ENCODE results near the gene STPG3. TPM values are rescaled to one million over a fixed set of nuclear protein-coding genes. Genes with fewer than 3 reads are reported as not detected.
A peak's percentile ranks its signal among the peaks of the same experiment; 100 is the strongest.

STPG3 gene
- total RNA-seq, 1 experiment from 2014 or later = not detected

- H3K4me1 Mint-ChIP-seq (ENCODE audit: low read depth, unreplicated experiment) = no peaks in the 10 kb centered on the region
- DNase-seq = no peak
- BruUV-seq (replicated peaks) = no TSS peak
- H3K27ac Mint-ChIP-seq (ENCODE audit: unreplicated experiment) = no peak overlapping the region
- H3K27me3 Mint-ChIP-seq (ENCODE audit: unreplicated experiment) = no peaks in the 10 kb centered on the region
- no peak for TF ChIP-seq CTCF (IDR thresholded peaks at IDR 0.05; ENCODE audit: unreplicated experiment)
- H3K36me3 Mint-ChIP-seq (ENCODE audit: insufficient read depth, unreplicated experiment) = peaks cover 39% of the 10 kb centered on the region
- H3K4me3 Mint-ChIP-seq (ENCODE audit: low read depth, unreplicated experiment) = no peak overlapping the region
- intact Hi-C loops (cut with micrococcal nuclease; ENCODE audit: unreplicated experiment) = no loop called here
- CTCF ChIA-PET = no interaction called here
- H3K9me3 Mint-ChIP-seq (ENCODE audit: low read depth, unreplicated experiment) = no peaks in the 10 kb centered on the region
These were observed 1.7 kb downstream of the STPG3 start for GRCh38 chr9:137252555-137253506.

- intact Hi-C loops (cut with micrococcal nuclease; ENCODE audit: unreplicated experiment) = no loop called here
- DNase-seq = no peak
- no peak for TF ChIP-seq CTCF (IDR thresholded peaks at IDR 0.05; ENCODE audit: unreplicated experiment)
- no peaks in the 10 kb centered on the region for H3K9me3 Mint-ChIP-seq (ENCODE audit: low read depth, unreplicated experiment)
- CTCF ChIA-PET = interaction anchor here (0.7 to 1.2 kb wide), 4 partner anchors 12 to 33 kb away, joined by 3 to 4 read pairs (median 3); no protein-coding TSS in a partner anchor
- H3K4me3 Mint-ChIP-seq (ENCODE audit: low read depth, unreplicated experiment) = peak overlapping the region; percentile 80
- peak overlapping the region; percentile 66 for H3K27ac Mint-ChIP-seq (ENCODE audit: unreplicated experiment)
- BruUV-seq (replicated peaks) = no TSS peak
- no peaks in the 10 kb centered on the region for H3K27me3 Mint-ChIP-seq (ENCODE audit: unreplicated experiment)
- no peaks in the 10 kb centered on the region for H3K4me1 Mint-ChIP-seq (ENCODE audit: low read depth, unreplicated experiment)
- H3K36me3 Mint-ChIP-seq (ENCODE audit: insufficient read depth, unreplicated experiment) = peaks cover 46% of the 10 kb centered on the region
These were observed 2.9 kb downstream of the STPG3 start for GRCh38 chr9:137253717-137254623.

- CTCF ChIA-PET = interaction anchor here (0.7 to 1.2 kb wide), 4 partner anchors 13 to 32 kb away, joined by 3 to 4 read pairs (median 3); no protein-coding TSS in a partner anchor
- no TSS peak for BruUV-seq (replicated peaks)
- Mint-ChIP-seq H3K9me3 (ENCODE audit: low read depth, unreplicated experiment) (no peaks in the 10 kb centered on the region), H3K36me3 (ENCODE audit: insufficient read depth, unreplicated experiment) (peaks cover 43% of the 10 kb centered on the region), H3K27ac (ENCODE audit: unreplicated experiment) (peak within 1 kb of the TSS; percentile 66), H3K4me3 (ENCODE audit: low read depth, unreplicated experiment) (peak within 1 kb of the TSS; percentile 80), H3K27me3 (ENCODE audit: unreplicated experiment) (no peaks in the 10 kb centered on the region), H3K4me1 (ENCODE audit: low read depth, unreplicated experiment) (no peaks in the 10 kb centered on the region)
- intact Hi-C loops (cut with micrococcal nuclease; ENCODE audit: unreplicated experiment) = no loop called here
- no peak for TF ChIP-seq CTCF (IDR thresholded peaks at IDR 0.05; ENCODE audit: unreplicated experiment)
- DNase-seq = peak; percentile 95
These were observed 3.8 kb downstream of the STPG3 start, which contains the start of gene NELFB for GRCh38 chr9:137254624-137255447. Gene NELFB (plus strand): TSS chr9:137255327.
